Adrenal gland (tissue), 5 donors: ENCODE data around the gene ABCB11.

Experiments used
- CTCF ChIP-seq, 6 experiments: fragments of 450-650 bp in 4 of 6; fragments of 200-600 bp in 2 of 6; sonication (generic) in 1 of 6; IDR thresholded peaks; 1 replicate in 5 of 6; 2 replicates in 1 of 6; pipeline versions ENCODE4 v1.5.1 to v1.8.0; 2016 to 2021; ENCODE audit warnings: antibody characterized with exemption in 6 of 6, mild to moderate bottlenecking in 2 of 6, moderate library complexity in 1 of 6
- POLR2A ChIP-seq, 2 donors: fragments of 450-650 bp; IDR thresholded peaks; one replicate each; pipeline ENCODE4 v1.6.1; 2017; ENCODE audit warnings: antibody characterized with exemption in 2 of 2, mild to moderate bottlenecking in 2 of 2, moderate library complexity in 1 of 2
- donor health status: DM: no; HTN: no; CAD: no.

GRCh38 chr2:168978461-168978861 lies 52.7 kb downstream of the ABCB11 start:
- TF ChIP-seq CTCF (IDR thresholded peaks at IDR 0.05) (no peak), POLR2A (IDR thresholded peaks at IDR 0.05) (no peak)
